GM23338 (cell line): ENCODE results near the gene MMP28. TPM values are rescaled to one million over a fixed set of nuclear protein-coding genes. Genes with fewer than 3 reads are reported as not detected.

Experiments
- ATAC-seq: fragments of 200-7000 bp; cut with Tn5 transposase; 3 replicates; pipeline ENCODE4 v1.9.1; 2020
- DNase-seq: peaks from one replicate; pipeline ENCODE4 v3.0.0-alpha.2; 2015; ENCODE audit warnings: low spot score
- H2AFZ ChIP-seq: fragments of 200-600 bp; sonication (generic); 2 replicates; pipeline ENCODE4 v1.8.0; 2016; ENCODE audit warnings: antibody characterized with exemption, mild to moderate bottlenecking, moderate library complexity
- H3F3A ChIP-seq: fragments of 200-600 bp; sonication (generic); replicated peaks from 2 replicates; pipeline ENCODE4 v1.8.0; 2017; ENCODE audit warnings: antibody characterized with exemption, mixed run types, low read depth
- H3K27ac ChIP-seq: fragments of 200-600 bp; sonication (generic); 2 replicates; pipeline ENCODE4 v1.6.1; 2016; ENCODE audit warnings: low read depth
- H3K27me3 ChIP-seq: fragments of 200-600 bp; sonication (generic); 2 replicates; pipeline ENCODE4 v1.8.0; 2016; ENCODE audit warnings: mild to moderate bottlenecking, mixed run types, moderate library complexity; ENCODE audit not compliant: insufficient read depth
- H3K36me3 ChIP-seq: fragments of 200-600 bp; sonication (generic); 2 replicates; pipeline ENCODE4 v1.8.0; 2016; ENCODE audit warnings: mild to moderate bottlenecking; ENCODE audit not compliant: insufficient read depth
- H3K4me1 ChIP-seq: fragments of 200-600 bp; sonication (generic); 2 replicates; pipeline ENCODE4 v1.8.0; 2016; ENCODE audit warnings: mild to moderate bottlenecking, moderate library complexity; ENCODE audit not compliant: insufficient read depth
- H3K4me2 ChIP-seq: fragments of 200-600 bp; sonication (generic); 2 replicates; pipeline ENCODE4 v1.7.1; 2017; ENCODE audit warnings: mixed run types
- H3K4me3 ChIP-seq: fragments of 200-600 bp; sonication (generic); 2 replicates; pipeline ENCODE4 v1.6.1; 2016; ENCODE audit warnings: mixed run types
- H3K79me2 ChIP-seq: fragments of 200-600 bp; sonication (generic); replicated peaks from 2 replicates; pipeline ENCODE4 v1.8.0; 2017; ENCODE audit warnings: mild to moderate bottlenecking; ENCODE audit not compliant: insufficient read depth
- H3K9me2 ChIP-seq: fragments of 200-600 bp; sonication (generic); 2 replicates; pipeline ENCODE4 v1.8.0; 2017; ENCODE audit not compliant: insufficient read depth
- H4K20me1 ChIP-seq: fragments of 200-600 bp; sonication (generic); replicated peaks from 2 replicates; pipeline ENCODE4 v1.8.0; 2017; ENCODE audit warnings: mild to moderate bottlenecking; ENCODE audit not compliant: insufficient read depth
- H3K27ac Mint-ChIP-seq: 2 replicates; pipeline ENCODE4 v1.8.0; 2020; ENCODE audit warnings: inconsistent platforms, mild to moderate bottlenecking, moderate library complexity, mixed read lengths
- H3K27me3 Mint-ChIP-seq: 3 replicates; pipeline ENCODE4 v1.8.0; 2022; ENCODE audit warnings: low read depth, mild to moderate bottlenecking, moderate library complexity, mixed read lengths, inconsistent platforms; ENCODE audit not compliant: insufficient read depth, poor library complexity
- H3K36me3 Mint-ChIP-seq: 3 replicates; pipeline ENCODE4 v1.8.0; 2021; ENCODE audit warnings: low read depth, mild to moderate bottlenecking, inconsistent platforms, moderate library complexity, mixed read lengths
- H3K4me1 Mint-ChIP-seq: 3 replicates; pipeline ENCODE4 v1.8.0; 2020; ENCODE audit warnings: mild to moderate bottlenecking, inconsistent platforms, mixed read lengths
- H3K4me3 Mint-ChIP-seq: 3 replicates; pipeline ENCODE4 v1.8.0; 2021; ENCODE audit warnings: moderate library complexity, mild to moderate bottlenecking, inconsistent platforms, mixed read lengths
- H3K9me3 Mint-ChIP-seq: 3 replicates; pipeline ENCODE4 v1.8.0; 2020; ENCODE audit warnings: moderate library complexity, mild to moderate bottlenecking, inconsistent platforms, mixed read lengths
- CREB1 ChIP-seq: fragments of 250-450 bp; sonication (Bioruptor Pico); IDR thresholded peaks from 2 replicates; pipeline ENCODE4 v1.5.0; 2020; ENCODE audit warnings: low read depth, mild to moderate bottlenecking, moderate library complexity
- ETS1 ChIP-seq: IDR thresholded peaks from 2 replicates; pipeline ENCODE4 v1.6.1; 2016; ENCODE audit warnings: antibody characterized with exemption
- EZH2 ChIP-seq: fragments of 200-600 bp; sonication (generic); IDR thresholded peaks from one replicate; pipeline ENCODE4 v1.8.0; 2017; ENCODE audit warnings: antibody characterized with exemption, mild to moderate bottlenecking, low read depth; ENCODE audit not compliant: unreplicated experiment
- EZH2phosphoT487 ChIP-seq: fragments of 200-600 bp; sonication (generic); IDR thresholded peaks from one replicate; pipeline ENCODE4 v1.8.1; 2018; ENCODE audit warnings: antibody characterized with exemption; ENCODE audit not compliant: unreplicated experiment
- JUNB ChIP-seq: IDR thresholded peaks from one replicate; pipeline ENCODE4 v1.6.1; 2016; ENCODE audit warnings: antibody characterized with exemption; ENCODE audit not compliant: unreplicated experiment
- NANOG ChIP-seq: IDR thresholded peaks from 2 replicates; pipeline ENCODE4 v1.6.1; 2016; ENCODE audit warnings: antibody characterized with exemption, borderline replicate concordance
- POLR2AphosphoS5 ChIP-seq: IDR thresholded peaks from 2 replicates; pipeline ENCODE4 v1.6.1; 2016; ENCODE audit warnings: antibody characterized with exemption, low read depth
- REST ChIP-seq: IDR thresholded peaks from one replicate; pipeline ENCODE4 v1.6.1; 2018; ENCODE audit warnings: antibody characterized with exemption; ENCODE audit not compliant: unreplicated experiment
- STAT1 ChIP-seq: IDR thresholded peaks from one replicate; pipeline ENCODE4 v1.6.1; 2016; ENCODE audit warnings: antibody characterized with exemption; ENCODE audit not compliant: unreplicated experiment
- ZNF114 ChIP-seq: fragments of 250-450 bp; sonication (Bioruptor Pico); IDR thresholded peaks from 2 replicates; pipeline ENCODE4 v1.5.0; 2020; ENCODE audit warnings: mild to moderate bottlenecking, moderate library complexity
- ZNF331 ChIP-seq: fragments of 250-450 bp; sonication (Bioruptor Pico); IDR thresholded peaks from 2 replicates; pipeline ENCODE4 v1.5.0; 2020; ENCODE audit warnings: low read depth, mild to moderate bottlenecking, moderate library complexity
- ZNF462 ChIP-seq: fragments of 250-450 bp; sonication (Bioruptor Pico); IDR thresholded peaks from 2 replicates; pipeline ENCODE4 v1.5.0; 2020; ENCODE audit warnings: mild to moderate bottlenecking, moderate library complexity
- polyA plus RNA-seq: library from polyadenylated mRNA; unstranded; fragments of >200 nt; fragmentation: Nextera tagmentation; extraction: Ambion mirVana; gene quantifications from 2 replicates; pipeline ENCODE4 v1.2.1, GENCODE V29; 2016
- total RNA-seq: library from RNA; depleted of rRNA; stranded (reverse); fragments of >200 nt; shearing (Covaris generic); gene quantifications from 2 replicates; pipeline ENCODE4 v1.2.3, GENCODE V29; 2014
- TF ChIP-seq, protein P1 (sequence below), 2 experiments: fragments of 200-600 bp in 1 of 2; sonication (generic) in 1 of 2; conservative IDR thresholded peaks; 2 replicates each; pipeline versions ENCODE4 v1.5.1 to v1.6.1; 2016 to 2017; ENCODE audit warnings: antibody characterized with exemption in 2 of 2, low read depth in 2 of 2, mild to moderate bottlenecking in 2 of 2, moderate library complexity in 1 of 2

MMP28 gene
- total and polyA plus RNA-seq, 2 experiments from 2014 or later, result not detected

- no peak within 1 kb of the TSS for H3K27ac ChIP-seq
- TF ChIP-seq REST (no peak), EZH2phosphoT487 (no peak), ETS1 (no peak), NANOG (no peak), POLR2AphosphoS5 (no peak), EZH2 (no peak), ZNF462 (CRISPR knock-in tag) (no peak), JUNB (no peak), CREB1 (CRISPR knock-in tag) (no peak), ZNF331 (no peak), ZNF114 (CRISPR knock-in tag) (no peak), STAT1 (no peak)
- TF ChIP-seq, protein P1, sequence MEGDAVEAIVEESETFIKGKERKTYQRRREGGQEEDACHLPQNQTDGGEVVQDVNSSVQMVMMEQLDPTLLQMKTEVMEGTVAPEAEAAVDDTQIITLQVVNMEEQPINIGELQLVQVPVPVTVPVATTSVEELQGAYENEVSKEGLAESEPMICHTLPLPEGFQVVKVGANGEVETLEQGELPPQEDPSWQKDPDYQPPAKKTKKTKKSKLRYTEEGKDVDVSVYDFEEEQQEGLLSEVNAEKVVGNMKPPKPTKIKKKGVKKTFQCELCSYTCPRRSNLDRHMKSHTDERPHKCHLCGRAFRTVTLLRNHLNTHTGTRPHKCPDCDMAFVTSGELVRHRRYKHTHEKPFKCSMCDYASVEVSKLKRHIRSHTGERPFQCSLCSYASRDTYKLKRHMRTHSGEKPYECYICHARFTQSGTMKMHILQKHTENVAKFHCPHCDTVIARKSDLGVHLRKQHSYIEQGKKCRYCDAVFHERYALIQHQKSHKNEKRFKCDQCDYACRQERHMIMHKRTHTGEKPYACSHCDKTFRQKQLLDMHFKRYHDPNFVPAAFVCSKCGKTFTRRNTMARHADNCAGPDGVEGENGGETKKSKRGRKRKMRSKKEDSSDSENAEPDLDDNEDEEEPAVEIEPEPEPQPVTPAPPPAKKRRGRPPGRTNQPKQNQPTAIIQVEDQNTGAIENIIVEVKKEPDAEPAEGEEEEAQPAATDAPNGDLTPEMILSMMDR (conservative IDR thresholded peaks at IDR 0.05; ENCODE audit: low read depth in 2 of 2), result no peak
- Mint-ChIP-seq H3K4me1 (peaks cover 11% of the 10 kb centered on the region), H3K27me3 (peaks cover 5% of the 10 kb centered on the region), H3K27ac (no peak within 1 kb of the TSS), H3K4me3 (no peak within 1 kb of the TSS), H3K9me3 (no peaks in the 10 kb centered on the region; the same call in 1 of the 3 replicates), H3K36me3 (no peaks in the 10 kb centered on the region)
- H4K20me1 ChIP-seq, result no peaks in the 10 kb centered on the region
- no peak for DNase-seq
- no peaks in the 10 kb centered on the region for H3K36me3 ChIP-seq
- no peaks in the 10 kb centered on the region for H3K9me2 ChIP-seq
- no peak within 1 kb of the TSS for H3K4me3 ChIP-seq
- ATAC-seq, result no peak
- no peaks in the 10 kb centered on the region for H3K79me2 ChIP-seq
- H3K4me1 ChIP-seq, result peaks cover 6% of the 10 kb centered on the region; the same call in 1 of the 2 replicates
- no peak within 1 kb of the TSS for H3K4me2 ChIP-seq
- H3K27me3 ChIP-seq, result no peaks in the 10 kb centered on the region
- H2AFZ ChIP-seq, result no peak within 1 kb of the TSS
- peaks cover 4% of the 10 kb centered on the region; the same call in 1 of the 2 replicates for H3F3A ChIP-seq
Observed at GRCh38 chr17:35760587-35760986, 34.9 kb downstream of the MMP28 start, which contains the start of gene C17orf50. Gene C17orf50, plus strand, starts transcription at chr17:35760887. Its CDS starts 55 bp downstream, at chr17:35760942.
